HG03442 (cell line): Measurements from ENCODE around the gene LRRC40.
"Not testable (repeated sequence)": the region's sequence is repeated elsewhere in the genome, so short reads cannot be mapped to it uniquely, and the experiment has no call there.

Experiments used
- ATAC-seq: cut with Tn5 transposase; IDR thresholded peaks from one replicate; pipeline ENCODE4 v1.9.1; 2021; ENCODE audit warnings: mild to moderate bottlenecking, moderate library complexity; ENCODE audit not compliant: unreplicated experiment

The LRRC40 gene

GRCh38 chr1:70204139-70204538, 1.2 kb downstream of the LRRC40 start:
- no peak for ATAC-seq

DNA sequence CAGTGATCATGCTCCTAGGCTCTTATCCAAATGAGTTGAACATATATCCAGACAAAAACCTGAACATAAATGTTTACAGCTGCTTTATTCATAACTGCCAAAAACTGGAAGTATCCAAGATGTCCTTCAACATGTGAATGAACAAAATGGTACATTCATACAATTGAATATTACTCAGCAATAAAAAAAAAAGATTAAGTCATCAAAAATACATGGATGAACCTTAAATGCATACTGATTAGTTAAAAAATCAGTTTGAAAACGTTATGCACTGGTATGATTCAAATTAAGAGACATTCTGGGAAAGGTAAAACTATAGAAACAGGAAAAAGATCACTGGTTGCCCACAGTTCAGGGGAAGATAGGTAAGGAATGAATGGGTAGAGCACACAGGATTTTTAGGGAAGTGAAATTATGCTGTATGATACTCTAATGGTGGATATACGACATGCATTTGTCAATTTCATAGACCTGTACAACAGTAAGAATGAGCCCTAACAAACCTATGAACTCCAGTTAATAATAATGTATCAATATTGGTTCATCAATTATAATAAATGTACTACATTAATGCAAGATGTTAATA, 3.1 kb downstream of the LRRC40 start:
- ATAC-seq = no peak

- no peak for ATAC-seq
Measured at GRCh38 chr1:70200065-70200464, 5.3 kb downstream of the LRRC40 start.

GRCh38 chr1:70196333-70196732, 9.0 kb downstream of the LRRC40 start:
- ATAC-seq = no peak

GRCh38 chr1:70195342-70195741, 10.0 kb downstream of the LRRC40 start:
- ATAC-seq = peak; percentile 46

DNA sequence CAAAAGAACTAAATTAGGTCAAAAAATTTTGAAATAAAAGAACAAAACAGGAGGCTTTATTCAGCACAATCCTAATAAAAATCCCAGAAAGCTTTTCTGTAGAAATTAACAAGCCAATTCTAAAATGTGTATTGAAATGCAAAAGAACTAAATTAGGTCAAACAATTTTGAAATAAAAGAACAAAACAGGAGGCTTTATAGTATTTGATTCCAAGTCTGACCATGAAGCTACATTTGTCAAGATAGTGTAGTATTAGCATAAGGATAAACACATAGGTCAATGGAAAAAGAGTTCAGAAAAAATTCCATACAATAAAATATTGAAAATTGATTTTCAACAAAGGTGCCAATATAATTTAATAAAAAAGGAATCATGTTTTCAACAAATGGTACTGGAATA, 10.8 kb downstream of the LRRC40 start:
- ATAC-seq = no peak

GRCh38 chr1:70192446-70192845, 12.9 kb downstream of the LRRC40 start:
- not testable (repeated sequence) for ATAC-seq

GRCh38 chr1:70190180-70190579, 15.2 kb downstream of the LRRC40 start:
- ATAC-seq = no peak

- ATAC-seq = no peak
Measured at GRCh38 chr1:70188522-70188921, 16.9 kb downstream of the LRRC40 start.

GRCh38 chr1:70185181-70185580, 20.2 kb downstream of the LRRC40 start:
- not testable (repeated sequence) for ATAC-seq

GRCh38 chr1:70171512-70171911, 33.9 kb downstream of the LRRC40 start:
- no peak for ATAC-seq

- ATAC-seq = no peak
Measured at GRCh38 chr1:70169018-70169839, 36.1 kb downstream of the LRRC40 start.

DNA sequence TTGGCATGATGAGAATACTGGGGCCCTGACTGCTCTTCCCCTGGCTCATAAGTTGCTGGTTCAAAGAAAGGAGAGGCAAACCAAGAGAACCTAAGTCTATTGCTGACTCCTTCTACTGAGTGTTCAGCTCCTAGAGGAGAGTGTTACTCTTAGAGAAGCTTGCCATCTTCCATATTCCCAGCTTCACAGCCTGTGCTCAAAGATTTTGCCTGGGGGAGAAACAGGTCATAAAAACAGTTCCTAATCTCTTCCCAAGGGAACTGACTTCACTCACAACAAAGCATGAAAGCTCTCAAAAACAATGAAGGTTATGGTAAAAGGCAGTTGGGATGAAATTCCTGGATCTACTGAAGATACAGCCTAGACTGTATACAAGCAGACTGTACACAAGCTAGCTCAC, 37.1 kb downstream of the LRRC40 start:
- no peak for ATAC-seq

DNA sequence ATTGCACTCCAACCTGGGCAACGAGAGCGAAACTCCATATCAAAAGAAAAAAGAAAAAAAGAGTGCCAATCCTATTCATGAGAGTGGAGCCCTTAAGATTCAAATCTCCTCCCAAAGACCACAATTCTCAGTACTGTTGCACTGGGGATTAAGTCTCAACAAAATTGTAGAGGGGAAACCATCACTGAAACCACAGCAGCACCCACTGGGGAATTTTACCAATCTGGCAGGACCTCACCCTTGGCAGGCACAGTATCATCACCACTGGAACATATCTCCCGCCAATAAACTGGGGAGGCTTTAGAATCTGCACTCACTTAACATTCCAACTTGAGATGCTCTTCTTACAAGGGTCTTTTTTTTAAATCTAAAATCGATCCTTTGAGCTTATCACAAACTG, 41.0 kb downstream of the LRRC40 start:
- no peak for ATAC-seq

DNA sequence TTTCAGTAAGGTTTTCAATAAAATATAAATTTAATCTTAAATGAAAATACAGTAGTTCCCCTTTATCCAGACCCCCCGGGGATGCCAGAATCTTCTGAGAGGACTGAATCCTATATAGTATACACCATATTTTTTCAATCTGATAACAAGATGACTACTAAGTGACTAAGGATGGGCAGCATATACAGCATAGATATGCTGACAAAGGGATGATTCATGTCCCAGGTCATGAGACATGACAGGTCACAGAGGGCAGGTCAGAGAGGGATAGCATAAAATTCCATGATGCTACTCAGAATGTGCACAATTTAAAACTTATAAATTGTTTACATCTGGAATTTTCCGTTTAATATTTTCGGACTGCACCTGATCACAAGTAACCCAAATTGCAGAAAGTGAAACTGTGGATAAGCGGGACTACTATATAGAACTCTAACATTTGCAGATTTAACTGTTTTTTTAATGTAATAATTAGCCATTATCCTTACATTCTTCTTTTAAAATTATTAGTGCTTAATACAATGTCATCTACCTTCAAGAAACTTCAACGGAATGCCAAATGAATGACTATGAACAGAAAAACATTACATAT, 48.8 kb downstream of the LRRC40 start:
- no peak for ATAC-seq

GRCh38 chr1:70153739-70154138, 51.6 kb downstream of the LRRC40 start:
- ATAC-seq = no peak

DNA sequence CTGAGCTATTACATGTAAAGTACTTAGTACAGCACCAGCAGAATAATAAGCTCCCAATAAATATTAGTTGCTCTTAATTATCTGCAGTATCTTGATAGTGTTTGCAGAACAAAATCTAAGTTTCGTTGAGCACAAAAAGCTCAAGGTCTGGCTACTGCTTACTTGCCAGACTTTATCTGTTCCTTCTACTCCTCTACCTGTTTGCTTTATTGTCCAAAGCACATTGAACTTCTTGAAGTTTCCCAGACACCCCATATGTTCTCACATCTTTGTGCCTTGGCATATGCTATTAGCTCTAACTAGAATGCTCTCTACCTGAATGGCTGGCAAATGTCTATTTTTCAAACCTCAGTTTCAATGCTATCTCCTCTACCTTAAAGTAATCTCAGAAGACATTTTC, 54.9 kb downstream of the LRRC40 start:
- ATAC-seq = no peak

GRCh38 chr1:70146488-70146887, 58.9 kb downstream of the LRRC40 start:
- no peak for ATAC-seq

DNA sequence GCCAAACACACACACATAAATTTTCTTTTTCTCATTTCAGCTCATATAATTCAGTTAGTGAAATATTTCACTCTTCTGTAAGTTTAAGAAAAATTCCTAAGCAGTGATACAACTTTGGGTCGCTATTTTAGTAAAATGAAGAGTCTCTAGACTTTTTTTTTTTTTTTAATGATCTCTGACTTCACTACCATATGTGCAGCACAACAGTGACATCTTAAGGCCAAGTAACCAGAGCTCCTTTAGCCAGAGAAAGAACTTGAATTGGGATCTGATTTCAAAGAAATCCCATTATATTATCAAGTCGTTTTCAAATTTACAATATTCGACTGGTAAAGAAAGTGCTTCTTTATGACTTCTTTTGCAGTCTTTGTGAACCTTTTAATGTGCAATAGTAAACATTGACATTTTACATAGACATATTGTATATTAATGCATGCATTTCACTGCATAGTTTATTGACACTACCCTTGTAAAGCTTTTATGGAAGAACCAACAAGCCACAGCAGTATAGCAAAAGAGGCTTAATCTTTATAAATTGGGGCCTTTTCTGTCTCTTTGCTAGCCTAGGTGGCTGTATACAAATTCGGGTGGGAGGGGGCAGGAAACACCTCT, 62.2 kb downstream of the LRRC40 start:
- no peak for ATAC-seq

DNA sequence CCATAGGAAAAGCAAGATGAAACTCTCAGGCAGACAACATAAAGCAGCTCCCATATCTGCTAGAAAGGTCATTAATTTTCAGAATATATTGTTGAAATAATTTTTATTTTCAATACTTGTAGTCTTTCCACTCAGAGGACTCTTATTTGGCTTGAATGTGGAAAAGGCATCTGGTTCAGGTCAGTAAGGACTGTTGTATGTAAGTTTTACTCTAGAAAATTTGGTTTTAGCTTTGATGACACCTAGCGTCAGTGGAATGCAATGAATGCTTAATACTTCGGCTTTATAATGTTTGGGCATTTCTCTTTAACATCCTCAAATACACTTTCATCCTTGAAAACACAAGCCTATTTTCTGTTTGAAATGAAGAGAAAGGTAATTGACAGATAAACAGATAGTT, 63.3 kb downstream of the LRRC40 start:
- no peak for ATAC-seq

DNA sequence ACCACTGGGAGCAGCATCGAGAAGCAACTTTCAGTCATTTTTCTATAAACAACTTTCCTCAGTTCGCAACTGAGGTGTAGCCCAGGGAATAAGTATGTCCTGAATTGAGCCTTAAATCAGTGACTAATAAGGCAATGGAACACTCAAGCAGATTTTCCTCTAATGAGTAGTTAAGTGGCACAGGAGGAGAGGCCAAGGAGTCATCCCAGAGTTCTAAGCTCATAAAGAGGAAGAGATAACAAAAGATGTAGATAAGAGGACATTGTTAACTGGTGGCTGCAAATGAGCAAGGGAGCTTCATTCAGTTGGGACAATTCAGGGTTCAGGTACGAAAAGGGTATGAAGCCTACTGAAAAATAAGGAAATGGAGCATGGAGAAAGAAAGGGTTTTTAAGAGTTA, 64.5 kb downstream of the LRRC40 start:
- ATAC-seq = no peak

DNA sequence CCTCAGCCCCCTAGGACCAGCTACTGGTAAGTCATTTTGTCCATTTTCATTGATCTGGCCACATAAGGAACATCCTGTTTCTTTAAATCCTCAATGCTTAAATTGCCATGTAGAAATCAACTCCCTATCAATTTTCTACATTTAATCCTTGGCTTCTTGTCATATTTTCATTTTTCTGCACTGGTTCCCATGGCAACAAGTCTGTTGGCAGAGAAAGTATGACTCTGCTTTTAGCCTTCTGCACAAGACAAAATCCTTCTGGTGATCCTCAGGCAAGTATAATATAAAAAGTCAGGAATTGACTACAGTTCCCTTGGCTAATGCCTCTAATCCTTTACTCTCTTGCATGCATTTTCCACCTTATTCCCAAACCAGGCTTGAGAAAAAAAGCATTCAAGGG, 65.0 kb downstream of the LRRC40 start:
- ATAC-seq = no peak
